Activated T-helper 9 cell treated with anti-CD3 and anti-CD28 coated beads, Interleukin-2, amount 50 U/mL, for 16 hours (primary cell): ENCODE measurements around the gene CD300H.

Experiments
- DNase-seq: peaks from one replicate; pipeline ENCODE4 v3.0.0-alpha.2; 2020; ENCODE audit warnings: low read depth

The CD300H gene

GRCh38 chr17:74549343-74549742 lies 18.0 kb downstream of the CD300H start:
- no peak for DNase-seq

- DNase-seq, result no peak
Measured at GRCh38 chr17:74547736-74548135, 19.6 kb downstream of the CD300H start.

- no peak for DNase-seq
Measured at GRCh38 chr17:74547264-74547663, 20.0 kb downstream of the CD300H start.

GRCh38 chr17:74546586-74546985 lies 20.7 kb downstream of the CD300H start:
- no peak for DNase-seq

GRCh38 chr17:74545843-74546230 lies 21.5 kb downstream of the CD300H start, which contains the start of gene CD300C:
Gene CD300C (minus strand): TSS chr17:74546115. CDS start chr17:74545782, 333 bp downstream.
- DNase-seq, result no peak

- DNase-seq, result no peak
Measured at GRCh38 chr17:74544991-74545842, 22.1 kb downstream of the CD300H start.

- no peak for DNase-seq
Measured at GRCh38 chr17:74543891-74544760, 23.2 kb downstream of the CD300H start.

GRCh38 chr17:74543406-74543805 lies 23.9 kb downstream of the CD300H start:
- DNase-seq, result no peak

- no peak for DNase-seq
Measured at GRCh38 chr17:74542727-74543383, 24.5 kb downstream of the CD300H start.

- no peak for DNase-seq
Measured at GRCh38 chr17:74542166-74542565, 25.1 kb downstream of the CD300H start.

GRCh38 chr17:74541176-74542111 lies 25.9 kb downstream of the CD300H start:
- no peak for DNase-seq

GRCh38 chr17:74539281-74539820 lies 28.0 kb downstream of the CD300H start:
- no peak for DNase-seq

GRCh38 chr17:74536890-74537289 lies 30.4 kb downstream of the CD300H start:
- DNase-seq, result no peak

- no peak for DNase-seq
Measured at GRCh38 chr17:74532115-74532514, 35.2 kb downstream of the CD300H start.

- no peak for DNase-seq
Measured at GRCh38 chr17:74531231-74531761, 36.0 kb downstream of the CD300H start, which contains the start of gene CD300LB. Gene CD300LB (minus strand): TSS chr17:74531475. CDS start chr17:74531350, 125 bp downstream.

- DNase-seq, result no peak
Measured at GRCh38 chr17:74530831-74531150, 36.5 kb downstream of the CD300H start.

- DNase-seq, result no peak
Measured at GRCh38 chr17:74529243-74529642, 38.1 kb downstream of the CD300H start.

- no peak for DNase-seq
Measured at GRCh38 chr17:74528491-74529199, 38.7 kb downstream of the CD300H start.

GRCh38 chr17:74527756-74528155 lies 39.6 kb downstream of the CD300H start:
- no peak for DNase-seq

GRCh38 chr17:74527081-74527480 lies 40.2 kb downstream of the CD300H start:
- DNase-seq, result no peak
